Body of pancreas (tissue), 4 donors: ENCODE data around the gene RIT2. TPM values are rescaled to one million over a fixed set of nuclear protein-coding genes. Genes with fewer than 3 reads are reported as not detected.

ENCODE experiments used
- ATAC-seq: fragments of 150-250 bp; one replicate; pipeline ENCODE4 v1.9.1; 2016
- DNase-seq, 4 donors: peaks; one replicate each; pipeline ENCODE4 v3.0.0-alpha.2; 2019
- H3K27ac ChIP-seq, 4 donors: fragments of 200-600 bp; sonication (generic); 1 replicate in 3 of 4; 2 replicates in 1 of 4; pipeline versions ENCODE4 v1.5.1 to v1.6.1; 2016 to 2019; ENCODE audit warnings: mild to moderate bottlenecking in 1 of 4, mixed read lengths in 1 of 4, moderate library complexity in 1 of 4
- H3K27me3 ChIP-seq, 2 donors: fragments of 200-600 bp; sonication (generic); one replicate each; pipeline ENCODE4 v1.6.0; 2016; ENCODE audit warnings: mild to moderate bottlenecking in 1 of 2
- H3K36me3 ChIP-seq, 2 donors: fragments of 200-600 bp; sonication (generic); replicated peaks in 1 of 2; 2 replicates each; pipeline ENCODE4 v1.5.1; 2016; ENCODE audit warnings: low read depth in 2 of 2; ENCODE audit not compliant: insufficient read depth in 1 of 2
- H3K4me1 ChIP-seq: fragments of 200-600 bp; sonication (generic); one replicate; pipeline ENCODE4 v1.6.0; 2016
- H3K4me3 ChIP-seq, 2 donors: fragments of 200-600 bp; sonication (generic); 1 replicate in 1 of 2; 2 replicates in 1 of 2; pipeline ENCODE4 v1.5.1; 2016 to 2019
- H3K9me3 ChIP-seq, 3 donors: fragments of 200-600 bp; sonication (generic); 1 replicate in 2 of 3; 2 replicates in 1 of 3; pipeline ENCODE4 v1.5.1; 2016
- CTCF ChIP-seq, 7 experiments: fragments of 450-650 bp in 4 of 7; fragments of 200-600 bp in 3 of 7; sonication (generic) in 3 of 7; IDR thresholded peaks; one replicate each; pipeline ENCODE4 v1.5.1; 2016 to 2019; ENCODE audit warnings: antibody characterized with exemption in 7 of 7
- POLR2A ChIP-seq, 3 donors: fragments of 450-650 bp; IDR thresholded peaks; one replicate each; pipeline ENCODE4 v1.6.1; 2016; ENCODE audit warnings: antibody characterized with exemption in 3 of 3, mild to moderate bottlenecking in 2 of 3
- WGBS, 2 donors: methylation state at CpG; one replicate each; pipeline ENCODE4 v1.1.5; 2017; 5-methylcytosine and 5-hydroxymethylcytosine counted together
- intact Hi-C: fragments of 100-400 bp; cut with DNase I; formaldehyde crosslinking; loops from one replicate; pipeline ENCODE4 v1.15.1; 2023
- total RNA-seq, 2 donors: library from RNA; depleted of rRNA; stranded (reverse); fragments of >200 nt; gene quantifications; one replicate each; pipeline ENCODE4 v1.1.0, GENCODE V29; 2016

Gene RIT2
- total RNA-seq, 2 donors from 2014 or later, result not detected

- intact Hi-C loops, result no loop called here
- ATAC-seq, result no peak
- Histone ChIP-seq H3K27me3 (no peaks in the 10 kb centered on the region), H3K36me3 (no peaks in the 10 kb centered on the region), H3K4me3 (no peak overlapping the region), H3K9me3 (no peaks in the 10 kb centered on the region), H3K27ac (no peak overlapping the region), H3K4me1 (no peaks in the 10 kb centered on the region)
- no peak for DNase-seq
- 58 to 67% methylated on average over 6 to 17 of the region's 21 CpGs for WGBS, 2 donors
- TF ChIP-seq CTCF (IDR thresholded peaks at IDR 0.05), result no peak
- no peak for TF ChIP-seq POLR2A (IDR thresholded peaks at IDR 0.05)
Measured at GRCh38 chr18:43139288-43139946, 23.9 kb upstream of the RIT2 start.

GRCh38 chr18:43134876-43135275 lies 19.4 kb upstream of the RIT2 start:
- Histone ChIP-seq H3K4me1 (no peaks in the 10 kb centered on the region), H3K27me3 (no peaks in the 10 kb centered on the region), H3K36me3 (no peaks in the 10 kb centered on the region), H3K9me3 (no peaks in the 10 kb centered on the region), H3K4me3 (no peak overlapping the region), H3K27ac (no peak overlapping the region)
- no peak for TF ChIP-seq CTCF (IDR thresholded peaks at IDR 0.05)
- TF ChIP-seq POLR2A (IDR thresholded peaks at IDR 0.05), result no peak
- WGBS, 2 donors, result 38 to 58% methylated on average over 1 of the region's 1 CpG
- DNase-seq, result no peak
- intact Hi-C loops, result no loop called here
- ATAC-seq, result no peak

- WGBS, 2 donors, result 30 to 39% methylated on average over 5 of the region's 5 CpGs
Measured at GRCh38 chr18:43130716-43131260, 15.3 kb upstream of the RIT2 start.

GRCh38 chr18:43129946-43130524 lies 14.6 kb upstream of the RIT2 start:
- intact Hi-C loops, result no loop called here
- Histone ChIP-seq H3K4me1 (no peaks in the 10 kb centered on the region), H3K27me3 (no peaks in the 10 kb centered on the region), H3K36me3 (no peaks in the 10 kb centered on the region), H3K27ac (no peak overlapping the region), H3K4me3 (no peak overlapping the region), H3K9me3 (no peaks in the 10 kb centered on the region)
- 45 to 58% methylated on average over 5 of the region's 5 CpGs for WGBS, 2 donors
- TF ChIP-seq CTCF (IDR thresholded peaks at IDR 0.05) (no peak), POLR2A (IDR thresholded peaks at IDR 0.05) (no peak)
- DNase-seq (no peak), ATAC-seq (no peak)

More at GRCh38 chr18:43130716-43131260, 15.3 kb upstream of the RIT2 start:
- intact Hi-C loops, result no loop called here
- DNase-seq, result no peak
- no peak for ATAC-seq
- no peak overlapping the region for H3K27ac ChIP-seq
- no peaks in the 10 kb centered on the region for H3K27me3 ChIP-seq
- no peaks in the 10 kb centered on the region for H3K9me3 ChIP-seq
- TF ChIP-seq POLR2A (IDR thresholded peaks at IDR 0.05) (no peak), CTCF (IDR thresholded peaks at IDR 0.05) (no peak)
- no peaks in the 10 kb centered on the region for H3K4me1 ChIP-seq
- no peak overlapping the region for H3K4me3 ChIP-seq
- H3K36me3 ChIP-seq, result no peaks in the 10 kb centered on the region
